ENCODE measurements around the gene CPNE4. TPM values are rescaled to one million over a fixed set of nuclear protein-coding genes. Genes with fewer than 3 reads are reported as not detected.
A peak's percentile ranks its signal among the peaks of the same experiment; 100 is the strongest.

The CPNE4 gene
- total RNA-seq, 2 donors from 2014 or later = 0.55 TPM; not detected in 1

DNA sequence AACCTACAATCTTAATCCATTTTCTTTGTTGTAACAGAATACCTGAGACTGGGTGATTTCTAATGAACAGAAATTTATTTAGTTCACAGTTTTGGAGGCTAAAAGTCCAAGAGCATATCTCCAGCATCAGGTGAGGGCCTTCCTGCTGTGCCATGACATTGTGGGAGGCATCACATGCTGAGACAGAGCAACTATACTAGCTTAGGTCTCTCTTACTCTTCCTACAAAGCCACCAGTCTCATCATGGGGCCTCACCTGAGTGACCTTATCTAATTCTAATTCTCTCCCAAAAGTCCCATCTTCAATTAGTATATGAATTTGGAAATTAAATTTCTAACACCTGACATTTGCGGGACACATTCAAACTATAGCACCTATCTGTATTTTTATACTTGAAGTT is 285.0 kb downstream of the CPNE4 start:
- ATAC-seq = no peak
- no peak overlapping the region for H3K27ac Mint-ChIP-seq
- DNase-seq = no peak
- H3K27me3 Mint-ChIP-seq = peaks cover 35% of the 10 kb centered on the region
- H3K36me3 Mint-ChIP-seq (ENCODE audit: low read depth) = no peaks in the 10 kb centered on the region
- H3K4me1 Mint-ChIP-seq = no peaks in the 10 kb centered on the region
- no peak overlapping the region for H3K4me3 Mint-ChIP-seq
- H3K9me3 ChIP-seq (ENCODE audit: control insufficient read depth, low read length, poor library complexity, severe bottlenecking) = peaks cover 3% of the 10 kb centered on the region

DNA sequence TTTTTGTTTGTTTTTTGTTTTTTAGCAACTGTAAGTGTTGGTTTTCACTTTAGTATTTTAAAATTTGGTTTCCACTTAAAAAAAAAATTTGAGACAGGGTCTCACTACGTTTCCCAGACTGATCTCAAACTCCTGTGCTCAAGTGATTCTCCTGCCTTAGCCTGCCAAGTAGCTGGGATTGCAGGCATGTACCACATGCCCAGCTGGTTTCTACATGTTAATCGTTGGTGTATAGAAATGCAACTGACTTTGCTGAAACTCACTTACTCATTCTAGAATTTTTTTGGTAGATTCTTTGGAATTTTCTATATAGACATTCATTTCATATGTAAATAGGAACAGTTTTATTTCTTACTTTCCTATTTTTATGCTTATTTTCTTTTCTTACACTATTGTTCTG is 287.3 kb downstream of the CPNE4 start:
- peaks cover 32% of the 10 kb centered on the region for H3K27me3 Mint-ChIP-seq
- H3K4me1 Mint-ChIP-seq = no peaks in the 10 kb centered on the region
- no peak overlapping the region for H3K4me3 Mint-ChIP-seq
- H3K36me3 Mint-ChIP-seq (ENCODE audit: low read depth) = no peaks in the 10 kb centered on the region
- ATAC-seq (no peak), DNase-seq (no peak)
- no peak overlapping the region for H3K27ac Mint-ChIP-seq
- no peaks in the 10 kb centered on the region for H3K9me3 ChIP-seq (ENCODE audit: control insufficient read depth, low read length, poor library complexity, severe bottlenecking)

DNA sequence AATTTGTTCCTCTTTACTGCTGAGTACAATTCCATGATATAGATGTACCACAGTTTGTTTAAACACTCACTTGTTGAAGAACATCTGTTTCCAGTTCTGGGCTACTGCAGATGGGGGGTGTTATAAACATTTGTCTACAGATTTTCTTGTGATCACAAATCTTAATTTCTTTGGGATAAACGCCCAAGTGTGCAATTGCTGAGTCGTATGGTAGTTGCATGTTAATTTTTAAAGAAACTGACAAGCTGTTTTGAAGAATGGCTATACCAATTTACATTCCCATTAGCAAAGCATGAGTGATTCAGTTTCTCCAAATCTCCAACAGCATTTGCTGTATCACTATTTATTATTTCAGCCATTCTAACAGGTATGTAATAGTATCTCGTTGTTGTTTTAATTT is 290.0 kb downstream of the CPNE4 start:
- Mint-ChIP-seq H3K4me3 (no peak overlapping the region), H3K4me1 (no peaks in the 10 kb centered on the region), H3K27ac (no peak overlapping the region), H3K27me3 (peaks cover 8% of the 10 kb centered on the region), H3K36me3 (ENCODE audit: low read depth) (no peaks in the 10 kb centered on the region)
- DNase-seq (no peak), ATAC-seq (no peak)
- no peaks in the 10 kb centered on the region for H3K9me3 ChIP-seq (ENCODE audit: control insufficient read depth, low read length, poor library complexity, severe bottlenecking)

DNA sequence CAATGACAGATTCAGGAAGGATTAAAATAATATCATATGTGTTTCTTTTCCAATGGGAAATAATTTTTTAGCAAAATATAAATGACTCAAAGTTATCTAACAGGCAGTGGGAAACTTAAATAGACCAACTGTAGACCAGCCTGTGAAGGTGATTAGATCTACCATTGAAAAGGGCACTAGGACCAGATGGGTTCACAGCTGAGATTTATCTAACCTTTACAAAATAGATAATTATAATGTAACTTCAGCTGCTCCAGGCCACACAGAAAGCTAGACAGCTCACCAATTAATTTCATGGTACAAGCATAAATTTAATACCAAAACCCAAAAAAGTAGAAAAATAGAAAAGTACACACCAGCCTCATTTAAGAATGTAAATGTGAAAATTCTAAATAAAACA is 291.7 kb downstream of the CPNE4 start:
- H3K4me1 Mint-ChIP-seq = peaks cover 2% of the 10 kb centered on the region
- H3K27me3 Mint-ChIP-seq = peaks cover 18% of the 10 kb centered on the region
- DNase-seq (no peak), ATAC-seq (no peak)
- no peaks in the 10 kb centered on the region for H3K9me3 ChIP-seq (ENCODE audit: control insufficient read depth, low read length, poor library complexity, severe bottlenecking)
- no peak overlapping the region for H3K4me3 Mint-ChIP-seq
- no peak overlapping the region for H3K27ac Mint-ChIP-seq
- no peaks in the 10 kb centered on the region for H3K36me3 Mint-ChIP-seq (ENCODE audit: low read depth)

DNA sequence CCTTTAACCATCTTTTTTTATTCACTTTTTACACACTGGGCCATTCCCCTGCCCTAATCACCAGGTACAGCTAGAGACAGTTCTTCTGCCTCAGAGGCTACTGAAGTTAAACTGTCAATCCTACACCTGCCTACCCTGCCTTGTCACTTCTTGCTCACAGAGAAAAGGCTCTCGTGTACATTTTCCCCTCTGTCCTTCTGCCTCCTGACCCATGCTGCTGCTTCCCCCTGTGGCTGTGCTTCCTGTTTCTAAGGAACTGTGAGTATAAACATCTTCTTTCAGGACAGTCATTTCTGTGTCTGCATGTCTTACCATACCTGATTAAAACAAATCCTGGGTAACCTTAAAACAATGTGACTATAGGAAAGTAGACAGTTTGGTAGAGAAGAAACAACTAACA is 295.6 kb downstream of the CPNE4 start:
- H3K4me3 Mint-ChIP-seq = no peak overlapping the region
- H3K36me3 Mint-ChIP-seq (ENCODE audit: low read depth) = no peaks in the 10 kb centered on the region
- peaks cover 17% of the 10 kb centered on the region for H3K27me3 Mint-ChIP-seq
- H3K27ac Mint-ChIP-seq = no peak overlapping the region
- ATAC-seq = no peak
- no peaks in the 10 kb centered on the region for H3K9me3 ChIP-seq (ENCODE audit: control insufficient read depth, low read length, poor library complexity, severe bottlenecking)
- H3K4me1 Mint-ChIP-seq = peaks cover 2% of the 10 kb centered on the region
- DNase-seq = no peak

DNA sequence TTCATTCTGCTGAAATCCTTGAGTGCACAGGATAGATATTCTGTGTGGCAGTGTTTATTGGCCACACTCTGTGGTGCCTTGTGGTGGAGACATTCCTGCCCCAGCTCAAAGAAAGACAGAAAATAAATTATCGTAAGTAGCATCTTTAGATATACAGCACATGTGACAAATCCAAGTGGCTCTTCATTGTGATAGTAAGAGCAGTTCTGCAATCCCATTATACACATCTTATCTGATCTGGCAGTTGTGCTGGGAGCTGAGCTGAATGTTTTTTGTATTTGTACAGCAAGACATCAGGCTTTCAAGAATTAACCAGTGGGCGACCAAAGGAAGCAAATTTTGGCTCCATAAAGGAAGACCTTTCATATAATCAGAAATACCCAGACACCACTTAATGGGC is 296.7 kb downstream of the CPNE4 start:
- DNase-seq (no peak), ATAC-seq (no peak)
- no peak overlapping the region for H3K4me3 Mint-ChIP-seq
- H3K36me3 Mint-ChIP-seq (ENCODE audit: low read depth) = no peaks in the 10 kb centered on the region
- H3K27ac Mint-ChIP-seq = no peak overlapping the region
- no peaks in the 10 kb centered on the region for H3K9me3 ChIP-seq (ENCODE audit: control insufficient read depth, low read length, poor library complexity, severe bottlenecking)
- H3K4me1 Mint-ChIP-seq = peaks cover 2% of the 10 kb centered on the region
- H3K27me3 Mint-ChIP-seq = peaks cover 25% of the 10 kb centered on the region

DNA sequence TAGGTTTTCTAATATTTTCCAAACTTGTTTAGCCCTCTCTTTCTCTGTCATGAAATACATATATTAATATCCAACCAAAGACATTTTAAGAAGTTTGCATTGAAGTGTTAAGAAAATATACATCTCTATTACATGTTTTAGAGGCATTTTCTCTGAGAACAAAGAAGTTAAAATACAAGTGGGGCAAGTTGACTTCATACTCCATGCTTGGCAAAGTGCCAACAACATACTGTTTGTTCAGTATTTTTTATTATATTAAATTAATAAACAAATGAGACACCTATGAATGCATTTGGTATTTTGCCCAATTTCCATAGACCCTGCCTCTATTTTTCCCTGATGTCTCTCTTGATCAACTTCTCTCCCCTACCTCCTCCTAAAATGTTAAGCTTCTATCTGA is 299.3 kb downstream of the CPNE4 start:
- Mint-ChIP-seq H3K4me1 (peaks cover 2% of the 10 kb centered on the region), H3K27ac (no peak overlapping the region), H3K27me3 (peaks cover 36% of the 10 kb centered on the region), H3K36me3 (ENCODE audit: low read depth) (no peaks in the 10 kb centered on the region), H3K4me3 (no peak overlapping the region)
- no peak for ATAC-seq
- no peaks in the 10 kb centered on the region for H3K9me3 ChIP-seq (ENCODE audit: control insufficient read depth, low read length, poor library complexity, severe bottlenecking)
- DNase-seq = no peak

DNA sequence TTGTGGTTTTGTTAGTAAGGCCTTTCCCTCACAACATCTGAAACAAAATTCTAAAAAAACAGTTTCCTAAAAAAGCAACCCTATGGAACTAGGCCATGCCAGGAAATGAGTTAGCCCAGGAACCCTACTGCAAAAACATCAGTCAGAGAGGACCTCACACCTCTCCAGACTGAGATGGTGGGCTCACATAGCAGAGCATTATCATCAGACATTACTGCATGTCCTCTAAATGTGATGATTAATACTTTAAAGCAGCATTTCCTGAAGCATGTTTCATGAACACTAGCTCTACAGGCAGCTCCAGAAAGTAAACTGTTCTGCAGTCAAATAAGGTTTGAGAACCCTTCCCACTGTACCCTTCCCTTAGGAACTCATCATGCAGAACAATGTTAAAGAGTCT is 299.7 kb downstream of the CPNE4 start:
- ATAC-seq (no peak), DNase-seq (no peak)
- Mint-ChIP-seq H3K36me3 (ENCODE audit: low read depth) (no peaks in the 10 kb centered on the region), H3K4me3 (no peak overlapping the region), H3K27ac (no peak overlapping the region), H3K4me1 (peaks cover 2% of the 10 kb centered on the region), H3K27me3 (peaks cover 36% of the 10 kb centered on the region)
- H3K9me3 ChIP-seq (ENCODE audit: control insufficient read depth, low read length, poor library complexity, severe bottlenecking) = no peaks in the 10 kb centered on the region

DNA sequence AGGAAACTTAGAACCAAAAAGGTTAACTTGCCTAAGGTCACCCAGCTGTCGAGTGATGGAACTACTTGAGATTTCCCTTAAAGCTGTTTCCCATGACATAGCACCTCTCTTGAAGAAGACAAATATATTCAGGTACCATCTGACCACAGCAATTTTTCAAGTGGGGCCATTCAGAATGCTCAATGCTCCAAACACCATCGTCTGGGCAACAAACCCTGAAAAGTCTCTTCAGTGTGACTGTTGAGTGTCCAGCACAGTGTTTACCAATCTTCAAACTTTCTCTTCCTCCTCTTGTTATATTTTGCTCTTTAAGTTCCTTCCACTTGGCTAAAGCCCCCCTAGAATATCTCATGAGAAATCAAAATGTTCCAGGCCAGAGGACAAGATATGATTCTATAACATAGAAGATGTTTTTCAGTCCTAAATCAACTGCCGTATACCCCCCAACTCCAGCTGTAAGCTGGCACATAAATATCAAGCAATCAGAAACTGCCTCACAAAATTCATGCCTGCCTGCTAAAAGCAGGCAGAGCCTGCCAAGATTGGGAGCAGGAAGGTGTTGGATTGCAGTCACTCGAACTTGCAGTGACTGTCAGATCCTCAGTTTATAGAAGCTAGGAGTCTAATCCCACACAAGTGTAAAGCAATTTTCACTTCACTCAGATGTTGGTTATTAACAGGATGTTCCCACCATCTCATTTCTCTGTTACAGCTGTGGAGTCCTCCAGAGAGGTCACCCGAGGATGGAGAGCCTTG is 301.6 kb downstream of the CPNE4 start:
- H3K9me3 ChIP-seq (ENCODE audit: control insufficient read depth, low read length, poor library complexity, severe bottlenecking) = no peaks in the 10 kb centered on the region
- H3K4me3 Mint-ChIP-seq = no peak overlapping the region
- DNase-seq (no peak), ATAC-seq (no peak)
- H3K4me1 Mint-ChIP-seq = no peaks in the 10 kb centered on the region
- H3K27ac Mint-ChIP-seq = no peak overlapping the region
- no peaks in the 10 kb centered on the region for H3K36me3 Mint-ChIP-seq (ENCODE audit: low read depth)
- H3K27me3 Mint-ChIP-seq = peaks cover 26% of the 10 kb centered on the region

DNA sequence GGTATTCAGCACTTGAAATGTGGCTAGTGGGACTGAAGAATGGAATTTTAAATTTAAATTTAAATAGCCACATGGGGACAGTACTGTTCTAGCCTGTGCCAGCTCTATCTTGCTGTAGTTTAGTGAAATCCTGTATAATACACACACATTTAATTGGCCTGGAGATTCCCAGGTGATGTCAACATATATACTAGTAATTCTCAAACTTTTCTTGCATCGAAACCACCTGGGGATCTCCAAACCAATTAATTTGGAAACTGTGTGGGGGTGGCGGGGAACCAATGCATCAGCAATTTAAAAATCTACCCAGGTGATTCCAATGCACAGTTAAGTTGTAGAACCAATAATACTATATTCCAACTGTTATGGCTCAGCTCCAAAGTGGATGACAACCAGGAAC is 303.1 kb downstream of the CPNE4 start:
- no peaks in the 10 kb centered on the region for H3K9me3 ChIP-seq (ENCODE audit: control insufficient read depth, low read length, poor library complexity, severe bottlenecking)
- no peaks in the 10 kb centered on the region for H3K36me3 Mint-ChIP-seq (ENCODE audit: low read depth)
- ATAC-seq (no peak), DNase-seq (no peak)
- H3K27ac Mint-ChIP-seq = no peak overlapping the region
- H3K4me1 Mint-ChIP-seq = no peaks in the 10 kb centered on the region
- H3K4me3 Mint-ChIP-seq = no peak overlapping the region
- H3K27me3 Mint-ChIP-seq = peaks cover 20% of the 10 kb centered on the region

DNA sequence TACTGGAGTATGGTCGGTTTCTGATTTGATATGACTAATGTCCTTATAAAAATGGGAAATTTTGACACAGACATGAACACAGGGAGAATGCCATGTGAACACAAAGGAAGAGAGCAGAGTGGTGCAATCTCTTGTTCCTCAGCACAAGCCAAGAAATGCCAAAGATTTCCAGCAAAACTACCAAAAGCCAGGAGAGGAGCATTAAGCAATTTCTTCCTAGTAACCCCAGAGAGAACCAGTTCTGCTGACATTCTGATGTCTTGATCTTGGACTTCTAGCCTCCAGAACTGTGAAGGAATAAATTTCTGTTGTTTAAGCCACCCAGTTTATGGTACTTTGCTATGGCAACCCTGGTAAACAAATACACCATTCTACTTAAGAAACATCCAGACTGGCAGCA is 304.2 kb downstream of the CPNE4 start:
- Mint-ChIP-seq H3K27me3 (peaks cover 20% of the 10 kb centered on the region), H3K27ac (no peak overlapping the region), H3K4me3 (no peak overlapping the region), H3K4me1 (no peaks in the 10 kb centered on the region), H3K36me3 (ENCODE audit: low read depth) (no peaks in the 10 kb centered on the region)
- ATAC-seq = no peak
- no peak for DNase-seq
- H3K9me3 ChIP-seq (ENCODE audit: control insufficient read depth, low read length, poor library complexity, severe bottlenecking) = no peaks in the 10 kb centered on the region

DNA sequence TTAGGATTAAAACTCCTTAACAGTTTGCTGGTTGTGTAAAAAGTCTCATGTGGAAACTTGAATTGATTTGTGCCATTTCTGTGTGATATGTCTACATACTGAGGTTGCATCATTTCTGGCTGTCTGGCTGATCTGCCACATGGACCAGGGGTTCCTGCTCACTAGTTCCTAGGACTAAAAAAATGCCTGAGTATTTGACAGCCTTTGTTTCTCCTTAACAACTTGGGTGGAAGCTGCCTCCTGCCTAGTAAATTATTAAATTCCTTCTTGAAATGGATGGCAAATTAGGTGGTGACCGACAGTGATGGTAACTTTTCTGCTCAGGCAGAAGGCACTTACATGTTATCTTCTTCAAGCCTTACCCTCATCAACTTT is 305.2 kb downstream of the CPNE4 start:
- ATAC-seq (no peak), DNase-seq (no peak)
- H3K9me3 ChIP-seq (ENCODE audit: control insufficient read depth, low read length, poor library complexity, severe bottlenecking) = no peaks in the 10 kb centered on the region
- no peak overlapping the region for H3K4me3 Mint-ChIP-seq
- H3K36me3 Mint-ChIP-seq (ENCODE audit: low read depth) = no peaks in the 10 kb centered on the region
- no peaks in the 10 kb centered on the region for H3K4me1 Mint-ChIP-seq
- no peak overlapping the region for H3K27ac Mint-ChIP-seq
- H3K27me3 Mint-ChIP-seq = peaks cover 20% of the 10 kb centered on the region

DNA sequence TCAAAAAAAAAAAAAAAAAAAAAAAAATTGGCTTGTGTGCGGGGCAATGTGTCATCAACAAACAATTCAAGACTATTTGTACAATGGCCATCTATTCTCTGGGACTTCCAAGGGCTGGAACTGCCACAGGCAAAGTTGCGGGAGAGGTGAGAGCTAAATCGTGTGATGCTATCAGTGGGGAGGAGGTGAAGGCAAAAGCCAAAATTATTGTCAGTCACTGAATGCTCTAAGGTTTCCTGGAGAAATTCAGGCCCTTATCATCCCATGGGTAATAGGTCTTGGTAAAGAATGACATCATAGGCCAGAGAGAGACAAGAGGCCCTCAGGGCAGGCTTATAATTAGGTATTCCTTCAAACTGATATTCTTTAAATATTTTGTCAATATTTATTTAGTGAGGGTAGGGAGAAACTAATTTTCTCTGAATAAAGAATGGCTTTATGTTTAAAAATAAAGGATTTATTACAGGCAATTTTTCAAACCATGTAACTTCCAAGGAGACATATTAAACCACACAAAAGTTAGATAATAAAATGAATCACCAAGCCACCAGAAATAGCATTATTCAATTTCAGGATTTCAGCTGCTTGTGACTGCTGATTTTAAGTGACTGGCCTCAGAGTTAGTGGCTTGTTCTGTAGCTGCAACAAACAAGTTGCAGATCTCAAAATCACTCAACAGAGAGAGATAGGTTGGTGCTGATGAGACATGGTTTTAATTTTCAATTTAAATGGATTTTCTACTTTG is 305.7 kb downstream of the CPNE4 start:
- peak overlapping the region; percentile 8 for H3K27ac Mint-ChIP-seq
- no peaks in the 10 kb centered on the region for H3K9me3 ChIP-seq (ENCODE audit: control insufficient read depth, low read length, poor library complexity, severe bottlenecking)
- H3K27me3 Mint-ChIP-seq = peaks cover 17% of the 10 kb centered on the region
- no peaks in the 10 kb centered on the region for H3K36me3 Mint-ChIP-seq (ENCODE audit: low read depth)
- H3K4me1 Mint-ChIP-seq = no peaks in the 10 kb centered on the region
- no peak for ATAC-seq
- no peak for DNase-seq
- H3K4me3 Mint-ChIP-seq = no peak overlapping the region

DNA sequence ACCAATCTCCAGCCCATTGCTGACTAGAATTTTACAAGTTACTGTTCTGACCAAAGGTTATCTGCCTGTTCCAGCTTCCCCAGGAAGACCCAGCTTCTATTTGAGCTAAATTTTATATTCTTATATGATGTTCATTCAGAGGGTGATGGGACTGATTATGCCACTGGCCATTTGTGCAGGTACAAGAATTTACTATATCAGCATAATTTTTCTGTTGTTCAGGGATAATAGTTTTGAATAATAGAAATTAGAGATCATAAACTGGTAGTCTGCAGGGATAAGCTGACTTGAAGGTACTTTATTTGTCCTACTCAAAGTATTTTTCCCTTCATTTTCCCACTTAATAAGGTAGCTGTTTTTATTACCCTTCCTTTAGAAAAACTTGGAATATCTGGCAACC is 309.4 kb downstream of the CPNE4 start:
- DNase-seq (no peak), ATAC-seq (no peak)
- no peaks in the 10 kb centered on the region for H3K4me1 Mint-ChIP-seq
- H3K4me3 Mint-ChIP-seq = no peak overlapping the region
- peaks cover 10% of the 10 kb centered on the region for H3K27me3 Mint-ChIP-seq
- H3K36me3 Mint-ChIP-seq (ENCODE audit: low read depth) = peaks cover 3% of the 10 kb centered on the region
- no peaks in the 10 kb centered on the region for H3K9me3 ChIP-seq (ENCODE audit: control insufficient read depth, low read length, poor library complexity, severe bottlenecking)
- H3K27ac Mint-ChIP-seq = no peak overlapping the region

Data from T-helper 17 cell (primary cell).